GM18951 (cell line): ENCODE measurements around the gene MYOG.

Experiments used
- POLR2A ChIP-seq: IDR thresholded peaks from 4 replicates; pipeline ENCODE4 v1.6.1; 2011; ENCODE audit warnings: mild to moderate bottlenecking; ENCODE audit not compliant: insufficient read length, insufficient read depth; ENCODE audit errors: extremely low read depth
- in situ Hi-C: fragments of 300-500 bp; cut with MboI; formaldehyde crosslinking; loops from one replicate; pipeline ENCODE4 v1.12.0; 2022; ENCODE audit warnings: low sequenced_read_pairs, mixed read lengths, inconsistent platforms; ENCODE audit not compliant: unreplicated experiment

Gene MYOG

DNA sequence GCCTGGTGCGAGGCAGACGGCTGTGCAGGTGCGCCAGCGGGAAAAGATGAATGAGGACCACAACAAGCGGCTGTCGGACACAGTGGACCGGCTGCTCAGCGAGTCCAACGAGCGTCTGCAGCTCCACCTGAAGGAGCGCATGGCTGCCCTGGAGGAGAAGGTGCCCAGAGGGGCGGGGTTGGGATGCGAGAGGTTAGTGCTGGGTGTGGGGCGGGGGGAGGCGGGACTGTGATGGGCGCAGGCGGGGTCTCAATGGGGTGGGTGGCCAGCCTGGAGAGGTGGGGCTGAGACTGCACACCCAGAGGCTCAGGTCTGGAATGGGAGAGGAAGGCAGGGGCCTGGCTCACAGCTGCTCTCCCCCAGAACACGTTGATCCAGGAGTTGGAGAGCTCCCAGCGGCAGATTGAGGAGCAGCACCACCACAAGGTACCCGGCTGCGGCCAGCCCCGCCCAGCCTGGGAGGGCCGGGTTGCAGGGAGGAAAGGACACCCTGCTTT lies 37.2 kb downstream of the MYOG start:
- in situ Hi-C loops, result no loop called here
- no peak for TF ChIP-seq POLR2A

DNA sequence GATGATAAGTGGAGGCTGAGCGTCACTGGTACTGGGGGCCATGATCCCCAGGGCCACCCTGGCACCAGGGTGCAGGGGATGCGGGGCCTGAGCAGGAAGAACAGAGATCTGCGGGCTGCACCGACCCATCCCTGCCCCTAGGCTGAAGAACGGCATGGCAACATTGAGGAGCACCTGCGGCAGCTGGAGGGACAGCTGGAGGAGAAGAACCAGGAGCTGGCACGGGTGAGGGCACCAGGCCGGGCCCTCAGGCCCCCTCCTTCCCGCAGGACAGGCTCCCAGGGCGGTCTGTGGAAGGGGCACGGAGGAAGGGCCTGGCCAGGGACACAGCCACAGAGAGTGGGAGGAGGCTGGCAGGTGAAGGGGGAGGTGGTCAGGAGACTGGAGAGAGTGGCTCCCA lies 37.7 kb downstream of the MYOG start:
- in situ Hi-C loops, result no loop called here
- no peak for TF ChIP-seq POLR2A

DNA sequence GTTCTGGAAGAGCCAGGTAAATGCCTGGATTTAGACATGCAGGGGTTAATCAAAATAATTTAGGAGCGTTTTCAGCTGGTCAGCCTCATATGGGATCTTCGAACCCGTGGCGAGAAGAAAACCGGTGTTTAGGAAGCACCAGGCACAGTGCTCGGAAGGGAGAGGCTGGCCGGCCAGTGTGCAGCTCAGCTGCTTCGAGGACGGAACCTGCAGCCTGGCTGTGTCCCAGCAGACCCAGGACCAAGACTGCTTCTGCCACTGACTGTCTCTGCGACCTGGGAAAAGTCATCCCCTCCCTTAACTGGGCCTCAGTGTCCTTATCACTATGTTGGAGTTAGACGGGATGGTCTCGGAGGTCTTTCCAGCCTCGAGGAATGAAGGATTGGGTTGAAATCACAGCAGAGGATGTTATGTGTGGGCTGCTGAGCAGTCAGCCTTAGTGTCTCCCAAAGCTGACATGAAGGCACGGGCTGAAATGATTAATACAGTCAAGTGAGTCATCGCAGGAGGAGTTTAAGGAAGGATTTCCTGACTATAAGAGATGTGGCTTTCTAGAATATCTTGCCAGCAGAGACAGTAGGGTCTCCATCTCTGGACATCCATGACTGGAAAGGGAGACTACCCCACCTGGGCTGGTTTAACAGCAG lies 38.7 kb downstream of the MYOG start:
- in situ Hi-C loops, result no loop called here
- no peak for TF ChIP-seq POLR2A

DNA sequence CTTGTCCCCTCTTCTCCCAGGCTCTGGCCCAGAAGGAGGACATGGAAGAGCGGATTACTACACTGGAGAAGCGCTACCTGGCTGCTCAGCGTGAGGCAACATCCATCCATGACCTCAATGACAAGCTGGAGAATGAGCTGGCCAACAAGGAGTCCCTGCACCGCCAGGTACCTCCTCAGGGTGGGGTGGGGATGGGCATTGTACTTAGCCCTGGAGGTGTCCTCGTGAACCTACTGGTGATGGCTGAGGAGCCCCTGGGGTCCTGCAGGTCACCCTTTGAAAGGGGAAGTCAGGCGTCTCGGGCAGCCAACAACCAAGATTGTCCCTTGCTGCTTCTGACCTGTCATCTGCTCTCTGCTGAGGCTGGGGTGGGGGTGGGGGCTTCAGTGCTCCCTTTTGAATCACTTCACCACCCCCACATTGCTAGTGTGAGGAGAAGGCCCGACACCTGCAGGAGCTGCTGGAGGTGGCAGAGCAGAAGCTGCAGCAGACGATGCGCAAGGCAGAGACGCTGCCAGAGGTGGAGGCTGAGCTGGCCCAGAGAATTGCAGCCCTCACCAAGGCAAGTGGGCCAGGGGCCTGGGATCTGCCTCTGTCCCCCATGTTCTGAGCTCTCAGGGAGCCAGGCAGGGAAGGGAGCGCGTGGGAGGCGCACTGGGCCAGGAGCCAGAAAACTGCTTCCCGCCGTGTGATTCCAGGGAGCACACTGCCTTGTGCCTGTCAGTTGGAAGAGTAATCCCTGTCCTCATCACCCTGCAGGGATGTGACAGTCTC lies 39.8 kb downstream of the MYOG start:
- in situ Hi-C loops, result no loop called here
- TF ChIP-seq POLR2A, result no peak

DNA sequence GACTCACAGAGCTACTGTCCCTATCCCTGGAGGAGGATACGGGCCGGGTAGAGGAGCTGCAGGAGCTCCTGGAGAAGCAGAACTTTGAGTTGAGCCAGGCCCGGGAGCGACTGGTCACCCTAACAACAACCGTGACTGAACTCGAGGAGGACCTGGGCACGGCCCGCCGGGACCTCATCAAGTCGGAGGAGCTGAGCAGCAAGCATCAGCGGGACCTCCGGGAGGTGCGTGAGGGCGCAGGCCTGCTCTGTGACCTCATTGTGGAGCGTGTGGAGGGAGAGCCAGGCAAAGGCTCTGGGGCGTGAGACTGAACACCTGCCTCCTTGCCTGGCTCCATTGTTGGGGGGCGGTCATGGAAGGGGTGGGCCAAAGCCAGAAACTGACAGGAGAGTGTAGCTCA lies 40.5 kb downstream of the MYOG start:
- TF ChIP-seq POLR2A, result no peak
- in situ Hi-C loops, result no loop called here

DNA sequence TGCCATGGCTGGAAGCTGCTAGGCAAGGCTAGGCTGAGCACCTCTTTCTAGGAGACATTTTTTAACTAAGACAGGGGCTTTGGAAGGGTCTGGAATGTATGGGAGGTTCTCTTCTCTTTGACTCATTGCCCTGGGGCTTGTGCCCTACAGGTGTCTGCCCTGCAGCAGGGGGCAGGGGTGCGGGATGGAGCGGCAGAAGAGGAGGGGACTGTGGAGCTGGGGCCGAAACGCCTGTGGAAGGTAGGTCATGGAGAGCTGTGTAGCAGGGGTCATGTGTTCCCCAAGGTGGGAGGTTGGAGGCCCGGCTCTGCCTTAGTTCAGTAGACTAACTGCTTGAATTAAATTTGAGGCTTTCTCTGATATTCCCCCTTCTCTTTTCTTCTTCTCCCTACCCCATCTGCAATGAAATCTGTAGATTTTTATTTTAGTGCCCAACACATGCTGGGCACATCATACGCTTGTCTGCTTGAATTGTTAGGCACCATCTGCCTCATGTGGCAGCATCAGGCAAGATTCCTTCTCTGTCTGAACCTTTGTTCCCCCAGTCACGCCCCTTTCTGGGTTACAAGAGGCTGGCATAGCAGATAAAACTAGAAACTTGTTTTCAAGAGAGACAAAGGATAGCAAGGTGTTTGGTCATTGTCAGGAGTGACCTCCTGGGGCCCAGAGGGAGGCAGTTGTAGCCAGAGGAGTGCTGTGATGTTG lies 41.1 kb downstream of the MYOG start:
- in situ Hi-C loops, result no loop called here
- TF ChIP-seq POLR2A, result no peak

DNA sequence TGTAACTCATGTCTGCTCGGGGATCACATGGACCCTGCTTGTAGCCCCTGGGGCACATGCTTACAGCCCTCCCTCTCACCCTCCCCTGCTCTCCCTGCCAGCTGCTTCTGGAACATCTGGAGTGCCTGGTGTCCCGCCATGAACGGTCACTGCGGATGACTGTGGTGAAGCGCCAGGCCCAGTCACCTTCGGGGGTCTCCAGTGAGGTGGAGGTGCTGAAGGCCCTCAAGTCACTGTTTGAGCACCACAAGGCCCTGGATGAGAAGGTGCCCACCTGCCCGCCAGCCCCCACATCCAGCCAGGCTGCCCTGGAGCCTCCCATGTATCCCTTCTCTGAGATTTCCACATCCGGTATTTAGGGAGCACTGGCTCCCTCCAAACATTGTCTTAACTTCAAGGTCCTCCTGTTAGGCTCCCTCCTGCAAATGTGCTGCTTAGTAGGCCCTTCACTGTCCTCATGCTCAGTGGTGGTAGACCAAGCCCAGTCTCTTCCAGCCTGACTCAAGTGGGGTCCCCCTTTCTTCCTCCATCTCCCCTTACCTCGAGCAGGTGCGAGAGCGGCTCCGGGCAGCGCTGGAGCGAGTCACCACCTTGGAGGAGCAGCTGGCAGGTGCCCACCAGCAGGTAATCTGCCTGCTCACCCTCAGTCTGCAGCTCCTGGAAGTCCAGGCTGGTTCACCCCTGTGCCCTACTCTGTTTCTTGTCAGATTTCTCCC lies 41.8 kb downstream of the MYOG start:
- no peak for TF ChIP-seq POLR2A
- in situ Hi-C loops, result no loop called here

DNA sequence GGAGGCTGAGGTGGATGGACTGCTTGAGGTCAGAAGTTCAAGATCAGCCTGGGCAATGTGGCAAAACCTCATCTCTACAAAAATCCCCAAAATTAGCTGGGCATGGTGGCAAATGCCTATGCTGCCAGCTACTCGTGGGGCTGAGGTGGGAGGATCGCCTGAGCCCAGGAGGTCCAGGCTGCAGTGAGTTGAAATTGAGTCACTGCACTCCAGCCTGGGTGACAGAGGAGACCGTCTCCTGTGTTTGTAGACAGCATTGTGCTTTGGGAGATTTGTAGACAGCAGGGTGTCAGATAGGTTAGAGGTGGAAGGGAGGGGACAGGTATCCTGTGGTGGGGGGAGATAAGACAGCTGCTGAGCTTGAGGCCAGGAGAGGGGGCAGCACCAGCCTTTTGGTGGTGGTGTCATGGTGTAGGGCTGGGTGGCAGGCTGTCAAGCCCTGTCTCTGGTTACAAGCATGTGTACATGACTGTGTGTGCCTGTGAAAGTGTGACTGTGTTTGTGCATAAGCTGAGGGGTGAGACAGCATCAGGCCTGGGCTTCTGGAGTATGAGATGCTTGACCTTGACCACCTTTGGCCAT lies 44.4 kb downstream of the MYOG start:
- in situ Hi-C loops, result no loop called here
- TF ChIP-seq POLR2A, result no peak

DNA sequence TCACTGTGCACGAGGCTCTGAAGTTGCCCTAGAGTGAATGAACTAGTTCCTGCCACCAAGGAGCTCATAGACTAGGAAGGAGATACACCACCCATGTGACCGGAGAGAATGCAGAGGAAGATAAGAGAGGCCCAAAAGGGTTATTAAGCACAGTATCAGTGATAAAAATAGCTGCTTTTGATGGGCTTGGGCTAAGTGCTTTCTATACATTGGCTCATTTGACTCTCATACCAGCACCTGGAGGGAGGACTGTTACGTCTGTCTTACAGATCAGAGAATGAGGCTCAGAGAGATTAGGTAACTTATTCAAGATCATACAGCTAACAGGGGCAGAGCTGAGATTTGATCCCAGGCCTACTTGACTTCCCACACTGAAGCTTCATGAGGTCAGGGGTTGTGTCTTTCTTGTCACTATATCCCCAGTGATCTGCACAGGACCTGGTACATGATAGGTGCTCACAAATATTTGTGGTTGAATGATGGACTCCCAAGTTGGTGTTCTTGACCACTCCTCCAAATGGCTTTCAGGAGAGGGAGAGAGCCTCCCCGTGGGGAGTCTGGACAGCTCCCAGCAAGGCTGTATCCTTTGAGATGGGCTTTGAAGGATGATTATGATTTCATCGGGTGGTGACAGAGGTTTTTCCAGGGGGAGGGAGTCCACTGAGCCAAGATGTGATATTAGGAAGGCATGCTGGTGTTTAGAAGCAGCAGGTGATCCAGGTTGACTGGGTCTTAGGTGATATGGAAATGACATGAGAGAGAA lies 45.1 kb downstream of the MYOG start:
- in situ Hi-C loops, result no loop called here
- TF ChIP-seq POLR2A, result no peak

DNA sequence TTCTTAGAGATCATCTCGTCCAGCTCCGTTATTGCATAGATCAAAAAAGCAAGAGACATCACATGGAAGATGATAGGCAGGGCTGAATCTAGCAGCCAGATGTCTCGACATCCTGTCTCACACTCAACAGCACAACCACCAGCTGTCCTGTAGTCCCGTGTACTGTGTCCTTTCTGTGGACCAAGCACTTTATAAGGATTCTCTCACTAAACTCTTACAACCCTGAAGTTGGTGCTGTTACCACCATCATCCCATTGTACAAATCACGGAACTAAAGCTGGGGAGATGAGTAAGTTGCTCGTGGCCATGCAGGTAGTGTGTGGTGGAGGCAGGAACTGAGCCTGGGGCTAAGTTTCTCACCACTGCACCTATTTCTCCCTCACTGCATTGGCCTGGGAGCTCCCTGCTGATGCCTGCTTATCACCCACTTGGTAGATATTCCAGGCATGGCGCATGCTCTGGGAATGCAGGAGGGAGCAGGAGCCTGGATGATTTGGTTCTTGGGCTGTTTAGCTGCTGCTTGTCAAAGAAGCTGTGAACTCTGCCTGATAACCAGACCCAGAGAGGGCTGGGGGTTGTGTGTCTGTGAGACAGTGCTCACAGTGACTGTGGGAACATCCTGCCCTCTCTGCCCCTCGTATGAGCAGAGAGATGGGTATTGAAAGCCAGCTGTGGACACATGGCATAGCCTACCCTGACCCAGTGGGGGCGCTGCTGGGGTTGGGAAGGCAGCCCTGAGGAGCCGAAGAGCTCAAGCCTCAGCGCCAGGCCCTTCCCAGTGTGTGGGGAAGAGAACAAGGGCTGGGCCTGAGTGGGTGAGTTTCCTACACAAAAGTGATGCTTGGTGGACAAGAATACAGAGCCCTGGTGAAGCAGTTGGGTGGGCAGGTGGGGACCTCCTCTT lies 46.0 kb downstream of the MYOG start:
- in situ Hi-C loops, result loop anchor here (10.0 kb wide), 1 partner anchor 175 kb away; no protein-coding TSS in a partner anchor
- no peak for TF ChIP-seq POLR2A
